Chondrocyte (in vitro differentiated cells): ENCODE results near the gene CRIP1. TPM values are rescaled to one million over a fixed set of nuclear protein-coding genes. Genes with fewer than 3 reads are reported as not detected.

Experiments used
- DNase-seq: peaks from one replicate; pipeline ENCODE4 v3.0.0; 2021; ENCODE audit warnings: mixed read lengths, low spot score
- H3K27ac Mint-ChIP-seq: one replicate; pipeline ENCODE4 v1.8.0; 2021; ENCODE audit warnings: mild to moderate bottlenecking, moderate library complexity, mixed read lengths; ENCODE audit not compliant: unreplicated experiment
- H3K27me3 Mint-ChIP-seq: 2 replicates; pipeline ENCODE4 v1.8.0; 2021; ENCODE audit warnings: low read depth, mixed read lengths
- H3K36me3 Mint-ChIP-seq: 2 replicates; pipeline ENCODE4 v1.8.0; 2021; ENCODE audit warnings: low read depth, mixed read lengths
- H3K4me1 Mint-ChIP-seq: 2 replicates; pipeline ENCODE4 v1.8.0; 2021; ENCODE audit warnings: low read depth, mild to moderate bottlenecking, mixed read lengths
- H3K4me3 Mint-ChIP-seq: one replicate; pipeline ENCODE4 v1.8.0; 2021; ENCODE audit warnings: mild to moderate bottlenecking, moderate library complexity, mixed read lengths; ENCODE audit not compliant: unreplicated experiment
- H3K9me3 Mint-ChIP-seq: 2 replicates; pipeline ENCODE4 v1.8.0; 2021; ENCODE audit warnings: low read depth, mixed read lengths
- CTCF ChIP-seq: fragments of 200-600 bp; sonication (generic); IDR thresholded peaks from 2 replicates; pipeline ENCODE4 v1.5.0; 2021; ENCODE audit warnings: antibody characterized with exemption, mild to moderate bottlenecking, moderate library complexity
- total RNA-seq: library from RNA; stranded (reverse); gene quantifications from 3 replicates; pipeline ENCODE4 v1.2.1, GENCODE V29; 2021

Gene CRIP1
- total RNA-seq, 1 donor from 2014 or later, result 181 TPM

DNA sequence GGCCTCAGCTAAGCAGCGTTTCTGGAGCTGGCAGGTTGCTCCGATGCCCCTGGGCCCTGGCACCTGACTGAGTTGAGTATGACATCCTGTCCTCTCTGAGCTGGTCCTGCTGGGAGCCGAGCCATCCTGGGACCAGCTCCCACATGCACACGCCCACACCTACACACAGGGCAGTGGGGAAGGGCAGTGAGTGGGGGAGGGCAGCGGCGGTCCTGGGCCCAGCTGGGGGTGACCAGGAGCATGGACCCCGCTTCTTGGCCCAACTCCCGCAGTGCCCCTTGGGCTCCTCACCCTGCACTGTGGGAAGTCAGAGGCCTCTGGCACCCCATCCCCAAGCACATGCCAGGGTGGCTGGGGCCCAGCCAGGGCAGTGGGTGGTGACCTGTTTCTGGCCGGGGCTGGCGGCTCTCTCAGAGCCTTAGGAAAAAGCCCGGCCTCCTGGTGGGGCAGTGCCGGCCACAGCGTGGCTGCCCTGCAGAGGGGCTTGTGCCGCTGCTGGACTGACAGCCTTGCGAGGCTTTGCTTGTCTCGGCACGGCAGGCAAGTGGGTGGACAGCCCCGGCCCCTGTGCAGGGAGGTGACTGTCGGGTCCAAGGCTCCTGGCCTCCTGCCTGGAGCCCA is 18.0 kb upstream of the CRIP1 start:
- Mint-ChIP-seq H3K9me3 (no peaks in the 10 kb centered on the region), H3K4me1 (peaks cover 24% of the 10 kb centered on the region), H3K27ac (no peak overlapping the region), H3K36me3 (peaks cover 1% of the 10 kb centered on the region), H3K4me3 (no peak overlapping the region), H3K27me3 (no peaks in the 10 kb centered on the region)
- DNase-seq, result no peak
- TF ChIP-seq CTCF, result no peak

DNA sequence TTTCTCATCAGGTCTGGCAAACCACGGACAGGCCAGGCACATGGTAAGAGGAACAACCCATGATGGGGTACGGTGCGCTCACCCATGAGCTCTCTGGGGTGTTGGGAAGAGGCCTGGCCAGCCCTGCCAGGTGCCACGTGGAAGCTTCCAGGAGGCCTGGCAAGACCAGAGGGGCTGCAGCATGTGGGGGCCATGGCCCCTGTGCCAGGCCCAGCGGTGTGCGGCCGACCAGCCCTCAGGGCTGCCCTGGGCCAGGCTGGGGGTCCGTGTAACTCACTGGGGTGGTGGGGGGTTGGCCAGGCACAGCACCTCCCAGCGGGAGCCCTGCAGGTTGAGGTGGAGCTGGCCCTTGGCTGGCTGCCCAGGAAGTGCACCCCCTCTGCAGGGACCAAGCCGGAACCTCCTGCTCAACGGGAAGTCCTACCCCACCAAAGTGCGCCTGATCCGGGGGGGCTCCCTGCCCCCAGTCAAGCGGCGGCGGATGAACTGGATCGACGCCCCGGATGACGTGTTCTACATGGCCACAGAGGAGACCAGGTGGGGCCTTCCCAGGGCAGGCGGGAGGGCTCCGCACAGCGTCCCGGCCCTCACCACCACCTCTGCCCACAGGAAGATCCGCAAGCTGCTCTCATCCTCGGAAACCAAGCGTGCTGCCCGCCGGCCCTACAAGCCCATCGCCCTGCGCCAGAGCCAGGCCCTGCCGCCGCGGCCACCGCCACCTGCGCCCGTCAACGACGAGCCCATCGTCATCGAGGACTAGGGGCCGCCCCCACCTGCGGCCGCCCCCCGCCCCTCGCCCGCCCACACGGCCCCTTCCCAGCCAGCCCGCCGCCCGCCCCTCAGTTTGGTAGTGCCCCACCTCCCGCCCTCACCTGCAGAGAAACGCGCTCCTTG is 17.0 kb upstream of the CRIP1 start:
- TF ChIP-seq CTCF, result no peak
- no peaks in the 10 kb centered on the region for H3K27me3 Mint-ChIP-seq
- H3K4me1 Mint-ChIP-seq, result peaks cover 24% of the 10 kb centered on the region
- H3K9me3 Mint-ChIP-seq, result no peaks in the 10 kb centered on the region
- H3K27ac Mint-ChIP-seq, result no peak overlapping the region
- DNase-seq, result no peak
- H3K36me3 Mint-ChIP-seq, result peaks cover 1% of the 10 kb centered on the region
- H3K4me3 Mint-ChIP-seq, result no peak overlapping the region

- TF ChIP-seq CTCF, result no peak
- no peaks in the 10 kb centered on the region for H3K27me3 Mint-ChIP-seq
- H3K4me1 Mint-ChIP-seq, result peaks cover 19% of the 10 kb centered on the region
Measured at GRCh38 chr14:105470350-105471296, 16.1 kb upstream of the CRIP1 start.

GRCh38 chr14:105471297-105471821 is 15.3 kb upstream of the CRIP1 start:
- Mint-ChIP-seq H3K4me3 (no peak overlapping the region), H3K9me3 (no peaks in the 10 kb centered on the region)

More at GRCh38 chr14:105470350-105471296, 16.1 kb upstream of the CRIP1 start:
- peak overlapping the region; percentile 22 for H3K27ac Mint-ChIP-seq
- H3K4me3 Mint-ChIP-seq, result no peak overlapping the region
- H3K9me3 Mint-ChIP-seq, result no peaks in the 10 kb centered on the region
- no peaks in the 10 kb centered on the region for H3K36me3 Mint-ChIP-seq
- no peak for DNase-seq

More at GRCh38 chr14:105471297-105471821, 15.3 kb upstream of the CRIP1 start:
- H3K4me1 Mint-ChIP-seq, result peaks cover 20% of the 10 kb centered on the region
- H3K36me3 Mint-ChIP-seq, result no peaks in the 10 kb centered on the region
- TF ChIP-seq CTCF, result peak; percentile 49
- DNase-seq, result no peak
- no peaks in the 10 kb centered on the region for H3K27me3 Mint-ChIP-seq
- H3K27ac Mint-ChIP-seq, result no peak overlapping the region
